ENCODE measurements around the gene IFNL4. TPM values are rescaled to one million over a fixed set of nuclear protein-coding genes. Genes with fewer than 3 reads are reported as not detected.

Gene IFNL4
- total and polyA plus RNA-seq, 2 of the 4 experiments (the other 2 are of a cell fraction), result not detected

GRCh38 chr19:39236527-39236926, 12.1 kb downstream of the IFNL4 start:
- no peak overlapping the region for H2BK20ac ChIP-seq (ENCODE audit: low read depth, low read length)
- no peaks in the 10 kb centered on the region for H4K20me1 ChIP-seq (ENCODE audit: insufficient read depth, low read length)
- BruUV-seq (replicated peaks), result no TSS peak
- no peak overlapping the region for H4K8ac ChIP-seq (ENCODE audit: low read depth in 2 of 2, low read length in 2 of 2)
- no peak overlapping the region for H3K4ac ChIP-seq (ENCODE audit: low read depth, low read length)
- H3K23ac ChIP-seq (ENCODE audit: low read depth, low read length), result no peak overlapping the region
- ATAC-seq (ENCODE audit: low read depth) (no peak), DNase-seq (no peak)
- H2BK5ac ChIP-seq (ENCODE audit: low read depth, low read length, poor library complexity, severe bottlenecking), result no peak overlapping the region
- H3K4me3 ChIP-seq (ENCODE audit: insufficient read depth, low read depth, low read length), result no peak overlapping the region
- no peaks in the 10 kb centered on the region for H3K4me1 ChIP-seq (ENCODE audit: control insufficient read depth, insufficient read depth, low read length)
- H3K9me1 ChIP-seq (ENCODE audit: insufficient read depth, low read length), result no peaks in the 10 kb centered on the region
- no peak overlapping the region for H2AK9ac ChIP-seq (replicated peaks; ENCODE audit: low read depth, low read length, poor library complexity)
- no peaks in the 10 kb centered on the region for H3K9me3 ChIP-seq (ENCODE audit: control insufficient read depth, insufficient read depth, low read length)
- no peak overlapping the region for H3K27ac ChIP-seq (ENCODE audit: insufficient read depth, low read length)
- H2AFZ ChIP-seq (replicated peaks; ENCODE audit: low read length, poor library complexity), result no peak overlapping the region
- no peak overlapping the region for H3K9ac ChIP-seq (ENCODE audit: low read depth, low read length)
- H2AK5ac ChIP-seq (ENCODE audit: low read depth, low read length), result no peak overlapping the region
- H3K79me1 ChIP-seq (ENCODE audit: low read depth in 1 of 2, low read length in 2 of 2), result no peaks in the 10 kb centered on the region
- no peak overlapping the region for H2BK120ac ChIP-seq (ENCODE audit: low read depth, low read length)
- H3K4me2 ChIP-seq (ENCODE audit: low read depth, low read length), result no peak overlapping the region
- H4K91ac ChIP-seq (ENCODE audit: insufficient read depth, low read depth, low read length), result no peak overlapping the region
- H4K5ac ChIP-seq (ENCODE audit: low read depth, low read length), result no peak overlapping the region
- H3K56ac ChIP-seq (ENCODE audit: extremely low read depth, insufficient read depth, low read length), result no peak overlapping the region
- no peak overlapping the region for H3K18ac ChIP-seq (ENCODE audit: low read depth, low read length)
- ChIA-PET POLR2A (ENCODE audit: unreplicated experiment) (no interaction called here), CTCF (no interaction called here)
- H3K14ac ChIP-seq (replicated peaks; ENCODE audit: low read depth, low read length), result no peak overlapping the region
- H3K27me3 ChIP-seq (ENCODE audit: control insufficient read depth, insufficient read depth, low read length), result peaks cover 26% of the 10 kb centered on the region
- intact Hi-C loops (cut with micrococcal nuclease), result no loop called here
- H2BK15ac ChIP-seq (ENCODE audit: low read depth, low read length), result no peak overlapping the region
- no peak for TF ChIP-seq BHLHE40 (IDR thresholded peaks at IDR 0.05; ENCODE audit: low read depth, low read length)
- no peak for TF ChIP-seq RAD21 (IDR thresholded peaks at IDR 0.05; ENCODE audit: low read length)
- no peak for TF ChIP-seq ELK1 (IDR thresholded peaks at IDR 0.05; ENCODE audit: borderline replicate concordance, low read depth, low read length)
- TF ChIP-seq SMC3 (IDR thresholded peaks at IDR 0.05; ENCODE audit: low read depth, low read length), result no peak
- no peak for TF ChIP-seq MAZ (IDR thresholded peaks at IDR 0.05; ENCODE audit: borderline replicate concordance, low read depth, low read length)
- no peak for TF ChIP-seq FOS (IDR thresholded peaks at IDR 0.05; ENCODE audit: low read depth, low read length)
- TF ChIP-seq CTCF (conservative IDR thresholded peaks at IDR 0.05; ENCODE audit: low read depth, low read length), result no peak
- no peak for TF ChIP-seq POLR2A (IDR thresholded peaks at IDR 0.05; ENCODE audit: low read depth, low read length)
- no peak for TF ChIP-seq RCOR1 (IDR thresholded peaks at IDR 0.05; ENCODE audit: insufficient replicate concordance, low read length)
- TF ChIP-seq CEBPB (IDR thresholded peaks at IDR 0.05; ENCODE audit: low read depth, low read length), result no peak
- no peak for TF ChIP-seq MXI1 (IDR thresholded peaks at IDR 0.05; ENCODE audit: borderline replicate concordance, low read depth, low read length)
- dilution Hi-C loops (cut with HindIII; ENCODE audit: low sequenced_read_pairs, unreplicated experiment), result no loop called here
- no peaks in the 10 kb centered on the region for H3K36me3 ChIP-seq (ENCODE audit: control insufficient read depth, insufficient read depth, low read length)
- WGBS, 2 experiments (ENCODE audit: extremely low coverage in 2 of 2, insufficient read length in 1 of 2), result 42% methylated on average over 6 of the region's 12 CpGs; no CpG with 5 or more reads in 1 of the 2 experiments
- in situ Hi-C loops (cut with MboI; ENCODE audit: low sequenced_read_pairs), result no loop called here

Data from IMR-90 (cell line).